ENCODE measurements around the gene CLDN9.
A peak's percentile ranks its signal among the peaks of the same experiment; 100 is the strongest.

CLDN9 gene

GRCh38 chr16:2966043-2966807 is 46.5 kb upstream of the CLDN9 start:
- Histone ChIP-seq H3K9me3 (no peaks in the 10 kb centered on the region), H3K27me3 (peaks cover 18 to 82% of the 10 kb centered on the region in 2 donors), H3K36me3 (no peaks in the 10 kb centered on the region), H3K4me1 (peaks cover 8 to 78% (median 55%) of the 10 kb centered on the region in 4 donors), H3K4me3 (peak overlapping the region in 1 of 2 donors; percentile 31), H3K27ac (no peak overlapping the region)
- intact Hi-C loops (cut with DNase I; ENCODE audit: low total_unique reads), result no loop called here
- DNase-seq, result no peak
- TF ChIP-seq, protein P1, sequence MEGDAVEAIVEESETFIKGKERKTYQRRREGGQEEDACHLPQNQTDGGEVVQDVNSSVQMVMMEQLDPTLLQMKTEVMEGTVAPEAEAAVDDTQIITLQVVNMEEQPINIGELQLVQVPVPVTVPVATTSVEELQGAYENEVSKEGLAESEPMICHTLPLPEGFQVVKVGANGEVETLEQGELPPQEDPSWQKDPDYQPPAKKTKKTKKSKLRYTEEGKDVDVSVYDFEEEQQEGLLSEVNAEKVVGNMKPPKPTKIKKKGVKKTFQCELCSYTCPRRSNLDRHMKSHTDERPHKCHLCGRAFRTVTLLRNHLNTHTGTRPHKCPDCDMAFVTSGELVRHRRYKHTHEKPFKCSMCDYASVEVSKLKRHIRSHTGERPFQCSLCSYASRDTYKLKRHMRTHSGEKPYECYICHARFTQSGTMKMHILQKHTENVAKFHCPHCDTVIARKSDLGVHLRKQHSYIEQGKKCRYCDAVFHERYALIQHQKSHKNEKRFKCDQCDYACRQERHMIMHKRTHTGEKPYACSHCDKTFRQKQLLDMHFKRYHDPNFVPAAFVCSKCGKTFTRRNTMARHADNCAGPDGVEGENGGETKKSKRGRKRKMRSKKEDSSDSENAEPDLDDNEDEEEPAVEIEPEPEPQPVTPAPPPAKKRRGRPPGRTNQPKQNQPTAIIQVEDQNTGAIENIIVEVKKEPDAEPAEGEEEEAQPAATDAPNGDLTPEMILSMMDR (IDR thresholded peaks at IDR 0.05), result no peak

- H3K36me3 ChIP-seq, result no peaks in the 10 kb centered on the region
- H3K27me3 ChIP-seq, result peaks cover 18 to 76% of the 10 kb centered on the region in 2 donors
- peaks cover 8 to 78% (median 55%) of the 10 kb centered on the region in 4 donors for H3K4me1 ChIP-seq
- H3K27ac ChIP-seq, result no peak overlapping the region
- TF ChIP-seq, protein P1 (IDR thresholded peaks at IDR 0.05), result no peak
- no peaks in the 10 kb centered on the region for H3K9me3 ChIP-seq
- intact Hi-C loops (cut with DNase I; ENCODE audit: low total_unique reads), result no loop called here
- H3K4me3 ChIP-seq, result peak overlapping the region in 1 of 2 donors; percentile 31
- no peak for DNase-seq
Observed at GRCh38 chr16:2966808-2967191, 45.9 kb upstream of the CLDN9 start.

DNA sequence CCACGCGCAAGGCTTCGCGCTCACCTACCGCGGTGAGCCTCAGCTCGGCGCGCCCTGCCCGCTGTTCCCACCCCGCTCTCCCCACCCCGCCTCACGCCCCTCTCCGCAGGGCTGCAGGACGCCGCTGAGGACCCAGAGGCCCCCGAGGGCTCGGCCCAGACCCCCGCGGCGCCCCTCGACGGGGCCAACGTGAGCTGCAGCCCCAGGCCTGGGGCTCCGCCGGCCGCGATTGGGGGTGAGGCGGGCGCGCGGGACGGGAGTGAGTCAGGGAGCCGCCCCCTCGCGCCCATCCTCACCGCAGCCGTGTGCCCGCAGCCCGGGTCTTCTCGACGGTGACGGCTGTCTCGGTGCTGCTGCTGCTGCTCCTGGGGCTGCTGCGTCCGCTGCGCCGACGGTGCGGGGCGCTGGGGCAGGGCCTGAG is 45.5 kb upstream of the CLDN9 start:
- H3K27ac ChIP-seq, result no peak overlapping the region
- DNase-seq, result no peak
- H3K36me3 ChIP-seq, result no peaks in the 10 kb centered on the region
- intact Hi-C loops (cut with DNase I; ENCODE audit: low total_unique reads), result no loop called here
- TF ChIP-seq, protein P1 (IDR thresholded peaks at IDR 0.05), result no peak
- H3K27me3 ChIP-seq, result peaks cover 18 to 72% of the 10 kb centered on the region in 2 donors
- peaks cover 8 to 78% (median 55%) of the 10 kb centered on the region in 4 donors for H3K4me1 ChIP-seq
- H3K4me3 ChIP-seq, result peak overlapping the region in 1 of 2 donors; percentile 31
- no peaks in the 10 kb centered on the region for H3K9me3 ChIP-seq

GRCh38 chr16:2967721-2968161 is 45.0 kb upstream of the CLDN9 start:
- Histone ChIP-seq H3K27me3 (peaks cover 15 to 66% of the 10 kb centered on the region in 2 donors), H3K9me3 (no peaks in the 10 kb centered on the region), H3K4me3 (no peak overlapping the region), H3K36me3 (no peaks in the 10 kb centered on the region), H3K4me1 (peaks cover 8 to 75% (median 55%) of the 10 kb centered on the region in 4 donors), H3K27ac (no peak overlapping the region)
- TF ChIP-seq, protein P1 (IDR thresholded peaks at IDR 0.05), result no peak
- intact Hi-C loops (cut with DNase I; ENCODE audit: low total_unique reads), result no loop called here
- no peak for DNase-seq

- Histone ChIP-seq H3K27ac (no peak overlapping the region), H3K9me3 (no peaks in the 10 kb centered on the region), H3K4me1 (peaks cover 8 to 69% (median 49%) of the 10 kb centered on the region in 4 donors), H3K36me3 (no peaks in the 10 kb centered on the region), H3K27me3 (peaks cover 12 to 60% of the 10 kb centered on the region in 2 donors), H3K4me3 (peak overlapping the region; percentile 46 to 64)
- intact Hi-C loops (cut with DNase I; ENCODE audit: low total_unique reads), result no loop called here
- no peak for DNase-seq
- TF ChIP-seq, protein P1 (IDR thresholded peaks at IDR 0.05), result no peak
Observed at GRCh38 chr16:2968368-2968737, 44.4 kb upstream of the CLDN9 start.
